HFF-Myc (cell line): ENCODE results near the gene JAZF1.

ENCODE experiments used
- DNase-seq: peaks from one replicate; pipeline ENCODE4 v3.0.0-alpha.2; 2011; ENCODE audit warnings: low read depth; ENCODE audit errors: extremely low read depth
- H3K4me3 ChIP-seq: replicated peaks from 2 replicates; pipeline ENCODE4 v1.5.1; 2011; ENCODE audit warnings: low read depth, mild to moderate bottlenecking, control low read depth, low read length
- CTCF ChIP-seq: IDR thresholded peaks from 2 replicates; pipeline ENCODE4 v1.5.1; 2012; ENCODE audit warnings: mild to moderate bottlenecking, low read depth, low read length, control low read depth; ENCODE audit errors: missing control alignments

JAZF1 gene

GRCh38 chr7:28026237-28026636, 154.4 kb downstream of the JAZF1 start:
- DNase-seq, result no peak
- no peak overlapping the region for H3K4me3 ChIP-seq
- TF ChIP-seq CTCF, result no peak

- DNase-seq, result no peak
- no peak for TF ChIP-seq CTCF
- H3K4me3 ChIP-seq, result no peak overlapping the region
These were observed 155.7 kb downstream of the JAZF1 start for GRCh38 chr7:28024786-28025334.

GRCh38 chr7:28020302-28020940, 160.2 kb downstream of the JAZF1 start:
- peak; percentile 83 for DNase-seq
- TF ChIP-seq CTCF, result peak; percentile 85
- no peak overlapping the region for H3K4me3 ChIP-seq

GRCh38 chr7:28018856-28019465, 161.6 kb downstream of the JAZF1 start:
- no peak for DNase-seq
- TF ChIP-seq CTCF, result no peak
- no peak overlapping the region for H3K4me3 ChIP-seq

GRCh38 chr7:28018446-28018845, 162.1 kb downstream of the JAZF1 start:
- TF ChIP-seq CTCF, result no peak
- DNase-seq, result no peak
- no peak overlapping the region for H3K4me3 ChIP-seq

GRCh38 chr7:28018020-28018419, 162.6 kb downstream of the JAZF1 start:
- TF ChIP-seq CTCF, result no peak
- H3K4me3 ChIP-seq, result no peak overlapping the region
- no peak for DNase-seq

- no peak overlapping the region for H3K4me3 ChIP-seq
- DNase-seq, result no peak
These were observed 163.2 kb downstream of the JAZF1 start for GRCh38 chr7:28017372-28017771.

More at GRCh38 chr7:28017372-28017771, 163.2 kb downstream of the JAZF1 start:
- TF ChIP-seq CTCF, result no peak
